ENCODE results near the gene PHACTR2.
A peak's percentile ranks its signal among the peaks of the same experiment; 100 is the strongest.

Gene PHACTR2

DNA sequence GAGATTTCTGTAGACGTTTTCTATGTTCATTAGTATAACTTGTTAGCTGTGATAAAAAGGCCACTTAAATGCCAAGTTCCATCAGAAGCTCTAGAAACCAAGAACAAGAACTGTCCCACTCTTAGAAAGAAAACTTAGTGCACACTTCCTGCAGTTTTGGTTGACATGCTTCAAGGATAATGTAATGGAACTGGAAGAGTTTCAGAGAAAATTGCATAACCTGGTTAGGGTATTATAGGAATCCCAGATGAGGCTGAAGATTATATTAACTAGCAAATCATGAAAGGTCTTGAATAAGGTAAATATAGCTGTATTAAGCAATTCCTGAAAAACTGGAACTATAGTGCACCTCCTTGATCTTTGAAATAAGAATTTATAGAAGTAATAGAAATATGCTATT is 1.8 kb upstream of the PHACTR2 start:
- no peak for DNase-seq

DNA sequence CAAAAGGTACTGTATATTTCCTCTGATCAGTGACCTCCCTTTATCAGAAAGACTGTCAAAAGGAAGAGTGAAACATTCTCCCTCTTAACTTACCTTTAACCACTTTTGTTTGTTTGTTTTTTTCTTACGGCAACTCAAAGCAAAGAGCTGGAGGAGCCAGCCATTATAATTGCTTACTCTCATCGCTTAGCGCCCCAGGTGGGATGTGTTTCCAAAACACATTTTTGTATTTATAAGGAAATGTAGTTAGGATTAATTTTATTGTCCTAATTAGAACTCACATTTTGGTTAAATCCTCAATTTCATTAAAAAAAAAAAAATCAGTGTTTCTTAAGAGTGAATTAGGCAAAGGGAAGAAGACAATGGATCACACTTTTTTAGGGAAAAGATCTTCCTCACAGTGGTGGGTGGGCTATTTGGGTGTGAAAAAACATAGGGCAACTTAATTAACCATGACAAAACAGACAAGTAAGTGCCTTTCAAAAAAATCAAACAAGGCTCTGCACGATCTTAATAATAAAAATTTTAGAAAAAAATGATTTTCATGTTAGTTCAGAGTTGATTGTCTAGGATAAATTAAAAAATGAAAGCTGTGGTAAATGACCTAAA is 1.2 kb upstream of the PHACTR2 start:
- DNase-seq, result no peak

GRCh38 chr6:143677577-143677890 is 231 bp upstream of the PHACTR2 start:
- no peak for DNase-seq

DNA sequence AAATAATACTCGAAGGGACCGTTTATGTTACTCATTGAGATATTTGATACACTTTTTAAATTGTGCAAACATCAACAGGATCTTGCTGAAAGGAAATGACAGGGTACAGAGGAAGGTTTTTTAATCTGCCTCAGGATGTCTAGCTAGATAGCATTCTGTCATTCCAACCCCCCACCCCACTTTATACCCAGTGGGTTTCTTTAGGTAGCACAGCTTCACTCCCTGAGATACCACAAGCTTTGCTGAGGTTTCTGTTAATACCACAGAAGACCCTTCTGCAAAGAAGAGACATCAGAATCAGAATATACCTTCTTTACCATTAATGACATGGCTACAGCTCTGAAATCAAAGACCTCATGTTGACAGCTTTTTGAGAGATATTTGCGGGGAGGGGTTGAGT is 1.3 kb downstream of the PHACTR2 start:
- peak in 1 of 2 experiments; percentile 28 for DNase-seq

- no peak for DNase-seq
These were observed 2.4 kb downstream of the PHACTR2 start for GRCh38 chr6:143680141-143680540.

- no peak for DNase-seq
These were observed 5.0 kb downstream of the PHACTR2 start for GRCh38 chr6:143682805-143683204.

GRCh38 chr6:143684486-143684885 is 6.7 kb downstream of the PHACTR2 start:
- no peak for DNase-seq

GRCh38 chr6:143685653-143686052 is 7.9 kb downstream of the PHACTR2 start:
- no peak for DNase-seq

DNA sequence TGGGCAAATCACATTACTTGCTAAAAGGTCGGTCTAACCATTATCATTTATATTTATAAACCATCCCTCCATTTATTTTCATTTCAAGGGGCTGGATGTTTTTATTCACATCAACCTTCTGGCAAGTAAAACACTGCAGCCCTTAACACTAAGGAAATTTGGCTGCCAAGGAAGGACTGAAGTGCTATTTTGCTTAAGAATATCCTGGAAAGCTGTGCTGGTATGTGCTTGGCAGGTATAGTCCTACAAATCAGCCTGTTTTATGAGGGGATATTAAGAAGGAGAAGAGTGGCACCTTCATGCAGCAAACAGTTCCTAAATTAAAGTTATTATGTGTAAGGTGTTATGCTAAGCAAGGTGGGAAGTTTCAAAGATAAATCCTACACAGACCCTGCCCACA is 9.8 kb downstream of the PHACTR2 start:
- DNase-seq, result no peak

DNA sequence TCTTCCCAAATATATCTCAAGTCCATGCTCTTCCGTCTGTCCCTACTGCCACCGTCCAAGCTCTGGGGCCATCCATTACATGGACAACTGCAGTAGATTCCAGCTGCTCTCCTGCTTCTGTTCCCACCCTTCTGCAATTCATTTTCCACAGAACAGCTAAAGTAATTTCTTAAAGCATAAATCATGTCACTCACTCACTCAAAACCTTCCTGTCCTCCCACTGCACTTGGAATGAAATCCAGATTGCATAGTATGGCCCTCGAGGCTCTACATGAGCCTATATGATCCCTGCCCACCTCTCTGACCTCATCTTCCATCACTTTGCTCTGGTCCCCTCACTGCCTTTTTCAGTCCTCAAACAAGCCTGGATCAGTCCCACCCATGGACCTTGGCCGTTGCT is 10.9 kb downstream of the PHACTR2 start:
- no peak for DNase-seq

DNA sequence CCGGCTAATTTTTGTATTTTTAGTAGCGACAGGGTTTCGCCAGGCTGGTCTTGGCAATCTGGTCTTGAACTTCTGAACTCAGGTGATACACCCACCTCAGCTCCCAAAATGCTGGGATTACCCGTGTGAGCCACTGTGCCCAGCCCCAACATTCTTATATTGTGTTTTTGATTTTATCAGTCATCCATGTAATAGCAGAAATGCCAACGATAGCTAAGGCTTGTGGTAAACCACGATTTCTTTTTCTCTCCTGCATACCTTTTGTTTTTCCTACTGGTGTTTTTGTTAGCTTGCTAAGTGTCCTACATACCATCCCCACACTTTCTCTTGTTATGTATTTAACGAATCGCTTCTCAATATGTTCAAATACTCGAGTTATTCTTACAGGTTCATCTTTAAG is 12.1 kb downstream of the PHACTR2 start:
- no peak for DNase-seq

GRCh38 chr6:143691155-143691554 is 13.4 kb downstream of the PHACTR2 start:
- no peak for DNase-seq

DNA sequence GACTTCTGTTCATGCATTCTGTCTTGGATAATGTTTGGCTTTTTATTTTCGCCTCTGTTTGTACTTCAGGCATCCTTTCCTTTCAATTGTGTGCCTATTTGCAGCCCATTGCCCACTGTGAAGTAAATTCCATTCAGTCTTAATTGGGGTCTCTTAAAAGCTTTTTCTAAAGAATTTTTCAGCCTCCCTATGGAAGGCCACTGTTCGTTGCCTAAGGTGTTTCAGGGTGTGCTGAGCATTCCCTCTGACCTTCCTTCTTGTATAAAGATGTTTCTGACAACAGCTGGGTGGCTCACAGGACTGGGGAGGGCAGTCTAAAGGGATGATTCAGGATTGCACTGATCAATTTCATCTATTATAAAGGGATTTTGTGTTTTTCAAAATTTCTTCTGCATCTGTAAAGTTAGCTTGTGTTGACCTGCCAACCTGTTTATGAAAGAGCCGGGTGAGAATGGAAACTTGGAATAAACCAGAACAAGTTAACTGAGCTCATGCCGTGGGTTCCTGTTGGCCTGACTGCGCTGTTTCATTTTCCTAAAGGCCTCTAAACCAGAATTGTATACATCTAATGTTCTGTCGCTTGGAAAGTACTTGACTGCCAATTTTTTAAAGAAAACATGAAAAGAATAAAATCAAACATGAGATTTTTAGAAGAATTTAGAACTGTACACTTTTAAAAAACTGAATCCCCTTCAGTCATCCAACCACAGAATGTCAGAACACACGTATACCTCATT is 14.3 kb downstream of the PHACTR2 start:
- no peak for DNase-seq

DNA sequence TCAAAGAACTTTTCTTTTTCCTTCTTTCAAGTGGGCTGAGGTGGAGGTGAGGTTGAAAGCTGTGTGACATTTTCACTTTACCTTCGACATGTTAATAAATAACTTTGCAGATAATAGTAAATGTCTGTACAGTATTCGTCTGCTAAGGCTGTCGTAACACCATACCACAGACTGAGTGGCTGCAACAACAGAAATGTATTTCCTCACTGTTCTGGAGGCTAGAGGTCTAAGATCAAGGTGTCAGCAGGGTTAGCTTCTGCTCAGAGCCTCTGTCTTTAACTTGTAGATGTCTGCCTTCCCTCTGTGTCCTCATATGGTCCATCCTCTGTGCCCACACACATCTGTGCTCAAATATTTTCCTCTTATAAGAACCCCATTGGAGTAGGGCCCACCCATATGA is 14.9 kb downstream of the PHACTR2 start:
- peak in 1 of 2 experiments; percentile 60 for DNase-seq

GRCh38 chr6:143694013-143694412 is 16.2 kb downstream of the PHACTR2 start:
- DNase-seq, result no peak

DNA sequence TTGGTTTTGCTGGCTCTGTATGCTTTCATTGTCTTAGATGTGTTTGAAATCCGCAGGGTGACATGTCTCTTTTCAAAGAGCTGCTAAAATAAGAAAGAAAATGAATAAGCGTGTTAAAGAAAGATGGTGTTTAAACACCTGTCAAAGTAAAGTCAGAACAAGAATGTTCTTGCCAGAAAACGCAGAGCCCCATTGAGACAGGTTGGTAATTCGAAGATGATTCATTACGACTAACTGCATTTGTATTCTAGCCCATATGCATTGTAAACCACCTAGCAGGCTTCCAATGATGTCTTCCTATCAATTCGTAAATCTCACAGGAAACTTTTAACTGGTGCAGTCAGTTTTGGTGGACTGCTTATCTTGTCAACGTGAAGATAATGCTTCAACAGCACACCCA is 16.8 kb downstream of the PHACTR2 start:
- DNase-seq, result no peak

- peak; percentile 70 to 72 for DNase-seq
These were observed 17.6 kb downstream of the PHACTR2 start for GRCh38 chr6:143695130-143695968.

DNA sequence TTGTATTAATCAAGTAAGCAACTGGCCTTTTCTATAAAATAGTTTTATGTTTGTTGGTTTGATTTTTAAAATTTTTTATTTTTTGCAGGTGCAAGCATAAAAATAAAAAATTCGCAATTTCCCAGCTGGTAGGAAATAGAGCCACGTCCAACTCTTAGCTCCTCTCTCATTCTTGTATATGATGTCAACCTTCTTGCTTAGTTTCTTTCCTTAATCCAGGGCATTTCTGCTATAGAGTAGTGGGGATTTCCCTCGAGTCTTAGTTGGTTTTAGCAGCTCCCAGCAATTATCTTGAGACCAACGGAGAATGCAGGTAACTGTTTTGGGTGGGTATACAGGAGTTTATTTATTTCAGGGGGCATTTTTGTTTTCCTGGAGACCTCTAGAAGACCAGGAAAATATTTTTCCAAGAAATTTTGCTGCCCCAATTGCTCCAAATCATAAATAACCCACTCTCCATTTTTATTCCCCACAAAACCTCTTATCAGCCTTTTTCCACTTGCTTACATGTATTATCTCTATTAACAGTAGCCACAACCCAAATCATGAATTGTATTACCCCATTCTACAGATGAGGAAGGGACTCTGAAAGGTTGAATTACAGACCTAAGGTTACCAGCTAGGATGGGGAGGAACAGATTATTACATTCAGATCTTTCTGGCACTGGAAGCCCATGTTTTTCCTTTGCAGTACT is 18.4 kb downstream of the PHACTR2 start:
- no peak for DNase-seq

DNA sequence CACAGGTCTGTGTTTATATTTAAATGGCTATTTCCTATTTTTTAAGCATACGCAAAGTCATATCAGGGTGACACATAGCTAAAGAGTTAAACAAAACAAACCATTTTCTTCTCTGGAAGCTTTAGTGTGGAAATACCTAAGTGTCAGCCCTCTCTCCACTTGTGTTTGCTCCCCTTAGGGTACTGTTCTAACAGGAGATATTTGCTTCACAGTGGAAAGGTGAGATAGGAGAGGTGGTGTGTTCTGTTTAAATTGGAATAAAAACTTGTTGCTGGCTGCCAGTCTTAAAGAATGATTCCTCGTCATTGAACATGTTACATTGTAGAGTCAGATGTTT is 18.9 kb downstream of the PHACTR2 start:
- no peak for DNase-seq

DNA sequence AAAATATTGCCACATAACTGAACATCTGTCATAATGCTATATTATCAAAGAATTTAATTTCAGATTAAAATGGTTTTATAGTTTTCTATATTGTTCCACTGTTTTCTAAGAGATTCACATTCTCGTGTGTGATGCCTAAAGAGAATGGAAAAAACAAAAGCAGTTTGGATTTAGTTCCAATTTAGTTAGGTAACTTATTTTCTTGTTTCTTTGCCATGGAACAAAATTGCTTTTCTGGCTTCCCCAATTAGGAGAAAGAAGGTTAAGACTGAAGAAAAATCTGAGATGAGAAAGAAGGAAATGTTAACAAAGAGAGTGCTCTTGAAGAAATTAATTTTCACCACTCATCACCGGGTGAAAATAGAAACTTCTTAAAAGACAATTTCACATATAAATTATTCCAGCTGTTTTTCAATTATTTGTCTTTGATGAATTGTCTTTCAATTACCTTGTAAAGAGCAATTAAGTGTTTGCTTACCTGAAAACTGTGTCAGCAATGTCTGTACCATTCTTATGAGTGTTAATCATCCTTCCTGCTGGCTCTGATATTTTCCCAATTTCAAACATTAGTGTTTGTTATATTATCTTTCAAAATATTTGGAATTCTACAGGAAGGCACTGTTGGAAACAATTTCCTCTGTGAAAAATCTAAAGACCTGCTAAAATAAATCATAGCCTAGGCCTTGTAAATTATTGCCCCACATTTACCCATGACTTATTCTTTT is 19.5 kb downstream of the PHACTR2 start:
- DNase-seq, result no peak

DNA sequence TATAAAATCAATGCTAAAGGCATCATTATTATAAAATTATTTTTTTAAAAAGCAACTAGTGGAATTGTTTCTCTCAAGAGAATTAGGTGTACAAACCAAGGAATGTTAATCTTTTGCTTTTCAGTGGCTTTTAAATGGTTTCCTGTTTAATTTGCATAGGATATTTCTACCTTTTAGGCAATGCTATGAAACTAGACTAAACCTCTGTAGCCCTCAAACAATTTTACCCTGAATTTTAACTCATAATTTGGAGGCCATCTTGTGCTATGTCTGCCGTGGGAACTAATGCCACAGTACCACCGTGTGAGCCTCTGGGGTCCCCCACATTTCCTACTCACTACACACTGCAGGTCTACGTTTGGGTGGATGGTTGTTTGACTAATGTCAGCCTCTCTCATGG is 20.6 kb downstream of the PHACTR2 start:
- no peak for DNase-seq

- no peak for DNase-seq
These were observed 21.1 kb downstream of the PHACTR2 start for GRCh38 chr6:143698759-143699429.
